K562 (cell line): ENCODE results near the gene SBF1. TPM values are rescaled to one million over a fixed set of nuclear protein-coding genes. Genes with fewer than 3 reads are reported as not detected.

Experiments used
- ATAC-seq: fragments of 200-7000 bp; cut with Tn5 transposase; 3 replicates; pipeline ENCODE4 v1.9.1; 2020; ENCODE audit warnings: moderate library complexity
- BruUV-seq: library from RNA; stranded (reverse); fragments of 400-500 nt; replicated peaks from 2 replicates; lab custom pipeline; 2021; lab: Mats Ljungman, UMichigan
- CTCF ChIA-PET: fragments of 300-600 bp; formaldehyde crosslinking; extraction: SDS; loops from one replicate; lab custom pipeline; 2021; ENCODE audit warnings: low intra/inter-chr PET ratio; lab: Yijun Ruan, JAX
- POLR2A ChIA-PET: fragments of 300-600, 350-650 bp; sonication (Branson Sonifier 250); formaldehyde crosslinking; extraction: SDS; loops from one replicate; lab custom pipeline; 2021; ENCODE audit warnings: antibody characterized with exemption, inconsistent platforms; lab: Yijun Ruan, JAX
- DNase-seq, 4 experiments: peaks; one replicate each; pipeline versions ENCODE4 v3.0.0 to v3.0.0-alpha.2; 2011 to 2018; ENCODE audit warnings: low spot score in 3 of 4, mixed read lengths in 3 of 4; ENCODE audit errors: extremely low read depth in 1 of 4
- FAIRE-seq: peaks from 2 replicates; lab custom pipeline; 2011; peaks lifted over from hg19 to GRCh38; lab: Jason Lieb, UNC
- H2AFZ ChIP-seq: 2 replicates; pipeline ENCODE4 v1.6.0; 2011; ENCODE audit warnings: low read depth, low read length, control low read depth, inconsistent platforms
- H3K27ac ChIP-seq: fragments of 200-600 bp; 3 replicates; pipeline ENCODE4 v1.8.0; 2011; ENCODE audit warnings: low read depth, mild to moderate bottlenecking, control low read depth, inconsistent platforms, low read length, moderate library complexity, mixed read lengths; ENCODE audit errors: extremely low read depth
- H3K27me3 ChIP-seq, 2 experiments: fragments of 300-600 bp in 1 of 2; 2 replicates in 1 of 2; 3 replicates in 1 of 2; pipeline versions ENCODE4 v1.6.0 to v1.8.0; 2011; ENCODE audit warnings: inconsistent platforms in 2 of 2, low read length in 2 of 2, mild to moderate bottlenecking in 1 of 2, mixed read lengths in 1 of 2, moderate library complexity in 1 of 2; ENCODE audit not compliant: control insufficient read depth in 2 of 2, insufficient read depth in 2 of 2
- H3K36me3 ChIP-seq: fragments of 300-600 bp; 3 replicates; pipeline ENCODE4 v1.8.0; 2011; ENCODE audit warnings: mild to moderate bottlenecking, low read length, inconsistent platforms; ENCODE audit not compliant: control insufficient read depth, insufficient read depth
- H3K4me1 ChIP-seq, 2 experiments: fragments of 200-600 bp in 1 of 2; replicated peaks in 1 of 2; 2 replicates in 1 of 2; 3 replicates in 1 of 2; pipeline versions ENCODE4 v1.5.1 to v1.8.0; 2011; ENCODE audit warnings: inconsistent platforms in 2 of 2, low read length in 2 of 2, mild to moderate bottlenecking in 1 of 2, mixed read lengths in 1 of 2, moderate library complexity in 1 of 2; ENCODE audit not compliant: control insufficient read depth in 2 of 2, insufficient read depth in 2 of 2
- H3K4me2 ChIP-seq: 2 replicates; pipeline ENCODE4 v1.6.1; 2011; ENCODE audit warnings: low read length, control low read depth, inconsistent platforms, mixed read lengths; ENCODE audit not compliant: insufficient read depth
- H3K4me3 ChIP-seq: fragments of 200-600 bp; sonication (generic), shearing (Covaris generic); 2 replicates; pipeline ENCODE4 v1.5.1; 2016; ENCODE audit warnings: control low read depth, inconsistent platforms
- H3K79me2 ChIP-seq: fragments of 200-600 bp; 3 replicates; pipeline ENCODE4 v1.8.0; 2011; ENCODE audit warnings: low read length, inconsistent platforms; ENCODE audit not compliant: control insufficient read depth, insufficient read depth
- H3K9ac ChIP-seq, 2 experiments: 2 replicates each; pipeline versions ENCODE4 v1.6.0 to v1.6.1; 2011; ENCODE audit warnings: low read depth in 2 of 2, low read length in 2 of 2, control low read depth in 1 of 2, inconsistent platforms in 1 of 2, mild to moderate bottlenecking in 1 of 2, mixed read lengths in 1 of 2; ENCODE audit not compliant: insufficient read depth in 1 of 2
- H3K9me1 ChIP-seq: one replicate; pipeline ENCODE4 v1.6.0; 2011; ENCODE audit warnings: inconsistent platforms, mild to moderate bottlenecking, low read length, moderate library complexity; ENCODE audit not compliant: control insufficient read depth, insufficient read depth
- H3K9me3 ChIP-seq: replicated peaks from 2 replicates; pipeline ENCODE4 v1.5.1; 2011; ENCODE audit warnings: low read depth, low read length, inconsistent platforms; ENCODE audit not compliant: control insufficient read depth, insufficient read depth
- H4K20me1 ChIP-seq: replicated peaks from 2 replicates; pipeline ENCODE4 v1.6.1; 2011; ENCODE audit warnings: low read length, inconsistent platforms, mixed read lengths; ENCODE audit not compliant: control insufficient read depth, insufficient read depth
- OTX1 ChIP-seq: fragments of 450-650 bp; formaldehyde crosslinking; IDR thresholded peaks from 2 replicates; pipeline ENCODE4 v1.4.0; 2022; ENCODE audit warnings: mild to moderate bottlenecking
- POLR2G ChIP-seq: fragments of 200-400 bp; formaldehyde crosslinking; IDR thresholded peaks from 2 replicates; pipeline ENCODE4 v1.6.1; 2017; ENCODE audit warnings: low read depth, mild to moderate bottlenecking, antibody characterized with exemption, low read length, moderate library complexity
- SIN3A ChIP-seq, 2 experiments: fragments of 150-350 bp in 1 of 2; IDR thresholded peaks; 2 replicates each; pipeline ENCODE4 v1.6.1; 2011 to 2016; ENCODE audit warnings: borderline replicate concordance in 2 of 2, low read depth in 2 of 2, low read length in 2 of 2, mild to moderate bottlenecking in 2 of 2, moderate library complexity in 2 of 2; ENCODE audit not compliant: control insufficient read depth in 1 of 2
- ZBTB1 ChIP-seq: sonication (generic); formaldehyde crosslinking; IDR thresholded peaks from 2 replicates; pipeline ENCODE4 v1.8.1; 2023; ENCODE audit warnings: missing genetic modification reagents, low read depth, mild to moderate bottlenecking, borderline replicate concordance
- WGBS: fragments of 100-300 bp; shearing (Covaris generic); methylation state at CpG from one replicate; pipeline ENCODE4 v1.1.6; 2016; ENCODE audit warnings: low coverage, mixed read lengths; ENCODE audit not compliant: insufficient coverage; ENCODE audit errors: missing lambda C conversion rate; 5-methylcytosine and 5-hydroxymethylcytosine counted together
- in situ Hi-C: fragments of 300-500 bp; cut with MboI; formaldehyde crosslinking; loops from 4 replicates; pipeline ENCODE4 v1.15.0; 2018; ENCODE audit warnings: inconsistent platforms, mixed read lengths
- intact Hi-C: fragments of 100-400 bp; cut with micrococcal nuclease; formaldehyde crosslinking; loops from 2 replicates; pipeline ENCODE4 v1.14.2; 2022
- polyA plus RNA-seq, 8 experiments: library from polyadenylated mRNA; depleted of rRNA in 4 of 8; stranded (reverse) in 5 of 8; unstranded in 3 of 8; fragments of >200 nt; fragmentation: Nextera tagmentation in 2 of 8; fragmentation: Illumina TruSeq in 1 of 8; extraction: Ambion mirVana in 2 of 8; extraction: Trizol in 1 of 8; gene quantifications; 2 replicates each; pipeline versions ENCODE4 v1.2.1 to v1.2.3, GENCODE V29; 2011 to 2014; ENCODE audit warnings: inconsistent platforms in 1 of 8, missing spikeins in 1 of 8
- total RNA-seq, 7 experiments: library from RNA; depleted of rRNA in 6 of 7; stranded (reverse); fragments of >200 nt in 6 of 7; fragmentation: Illumina TruSeq in 2 of 7; extraction: Trizol in 2 of 7; gene quantifications; 2 replicates each; pipeline versions ENCODE4 v1.2.1 to v1.2.3, GENCODE V29; 2011 to 2021; ENCODE audit warnings: low replicate concordance in 1 of 7
- TF ChIP-seq, protein P1 (sequence below): sonication (generic); formaldehyde crosslinking; IDR thresholded peaks from 2 replicates; pipeline ENCODE4 v1.8.1; 2023; ENCODE audit warnings: missing genetic modification reagents, mild to moderate bottlenecking, borderline replicate concordance
- TF ChIP-seq, protein P2 (sequence below): sonication (generic); formaldehyde crosslinking; IDR thresholded peaks from 2 replicates; pipeline ENCODE4 v1.9.0; 2022; ENCODE audit warnings: mild to moderate bottlenecking, missing genetic modification reagents

SBF1 gene
- total and polyA plus RNA-seq, 9 of the 15 experiments (the other 6 are each of a cell fraction or from before 2014, with no cell fraction given): 0.44 to 50.4 (median 11.4) TPM

DNA sequence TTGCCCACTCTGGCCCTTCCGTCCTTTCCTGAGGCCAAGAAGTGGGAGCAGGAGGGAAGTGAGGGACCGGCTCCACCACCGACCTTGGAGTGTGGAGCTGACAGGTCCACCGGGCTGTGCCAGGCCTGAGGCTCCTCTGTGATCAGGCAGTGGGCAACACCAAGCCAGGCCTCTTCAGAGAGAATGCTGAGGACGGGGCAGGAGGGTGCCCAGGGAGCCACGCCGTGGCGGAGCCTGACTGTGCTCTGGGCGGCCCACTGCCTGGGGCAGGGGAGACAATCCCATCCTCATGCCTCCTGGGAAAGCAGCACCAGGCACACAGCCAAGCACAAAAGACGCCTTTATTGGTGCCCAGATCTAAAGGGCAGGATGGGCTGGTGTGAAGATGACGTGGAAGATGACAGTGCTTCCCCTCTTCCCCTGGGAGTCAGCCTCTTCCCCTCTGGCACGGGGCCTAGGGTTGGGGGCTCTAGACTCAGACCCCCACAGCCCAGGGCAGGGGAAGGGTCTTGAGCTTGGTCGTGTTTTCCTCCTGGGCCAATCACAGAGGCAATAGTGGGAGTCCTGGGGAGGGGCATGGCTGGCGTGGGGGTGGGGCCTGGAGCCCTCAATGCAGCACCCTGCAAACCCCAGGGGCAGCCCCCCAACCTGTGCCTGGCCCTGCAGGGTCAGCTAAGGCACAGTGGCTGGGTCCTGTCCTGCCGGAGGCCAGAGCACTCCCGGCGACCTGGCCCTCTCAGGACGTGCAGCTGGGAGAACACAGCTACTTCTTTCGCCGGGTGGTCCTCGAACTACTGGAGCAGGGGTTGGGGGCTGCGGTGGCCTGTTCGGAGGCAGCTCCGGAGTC is 28.0 kb upstream of the SBF1 start:
- Histone ChIP-seq H3K4me2 (no peak overlapping the region), H3K4me3 (no peak overlapping the region), H3K79me2 (peaks cover 11% of the 10 kb centered on the region), H3K9me3 (0 out of 2 replicates have a peak, but pooled peaks cover 1% of the 10 kb centered on the region), H2AFZ (no peak overlapping the region), H3K36me3 (peaks cover 22% of the 10 kb centered on the region; the same call in 1 of the 3 replicates), H3K27ac (no peak overlapping the region), H3K4me1 (peaks cover 1 to 41% of the 10 kb centered on the region in 2 experiments; a peak in 3 of 5 replicates), H3K9ac (no peak overlapping the region), H3K27me3 (no peaks in the 10 kb centered on the region), H4K20me1 (no peaks in the 10 kb centered on the region), H3K9me1 (no peaks in the 10 kb centered on the region)
- ChIA-PET POLR2A (interaction anchor here (1.2 kb wide), 1 partner anchor 33 kb away, joined by 4 read pairs; no protein-coding TSS in a partner anchor), CTCF (no interaction called here)
- TF ChIP-seq OTX1 (CRISPR knock-in tag): no peak
- TF ChIP-seq ZBTB1 (CRISPR knock-in tag): no peak
- no peak for TF ChIP-seq SIN3A (IDR thresholded peaks at IDR 0.05; ENCODE audit: borderline replicate concordance in 2 of 2, control insufficient read depth in 1 of 2, low read depth in 2 of 2, low read length in 2 of 2)
- TF ChIP-seq, protein P1, sequence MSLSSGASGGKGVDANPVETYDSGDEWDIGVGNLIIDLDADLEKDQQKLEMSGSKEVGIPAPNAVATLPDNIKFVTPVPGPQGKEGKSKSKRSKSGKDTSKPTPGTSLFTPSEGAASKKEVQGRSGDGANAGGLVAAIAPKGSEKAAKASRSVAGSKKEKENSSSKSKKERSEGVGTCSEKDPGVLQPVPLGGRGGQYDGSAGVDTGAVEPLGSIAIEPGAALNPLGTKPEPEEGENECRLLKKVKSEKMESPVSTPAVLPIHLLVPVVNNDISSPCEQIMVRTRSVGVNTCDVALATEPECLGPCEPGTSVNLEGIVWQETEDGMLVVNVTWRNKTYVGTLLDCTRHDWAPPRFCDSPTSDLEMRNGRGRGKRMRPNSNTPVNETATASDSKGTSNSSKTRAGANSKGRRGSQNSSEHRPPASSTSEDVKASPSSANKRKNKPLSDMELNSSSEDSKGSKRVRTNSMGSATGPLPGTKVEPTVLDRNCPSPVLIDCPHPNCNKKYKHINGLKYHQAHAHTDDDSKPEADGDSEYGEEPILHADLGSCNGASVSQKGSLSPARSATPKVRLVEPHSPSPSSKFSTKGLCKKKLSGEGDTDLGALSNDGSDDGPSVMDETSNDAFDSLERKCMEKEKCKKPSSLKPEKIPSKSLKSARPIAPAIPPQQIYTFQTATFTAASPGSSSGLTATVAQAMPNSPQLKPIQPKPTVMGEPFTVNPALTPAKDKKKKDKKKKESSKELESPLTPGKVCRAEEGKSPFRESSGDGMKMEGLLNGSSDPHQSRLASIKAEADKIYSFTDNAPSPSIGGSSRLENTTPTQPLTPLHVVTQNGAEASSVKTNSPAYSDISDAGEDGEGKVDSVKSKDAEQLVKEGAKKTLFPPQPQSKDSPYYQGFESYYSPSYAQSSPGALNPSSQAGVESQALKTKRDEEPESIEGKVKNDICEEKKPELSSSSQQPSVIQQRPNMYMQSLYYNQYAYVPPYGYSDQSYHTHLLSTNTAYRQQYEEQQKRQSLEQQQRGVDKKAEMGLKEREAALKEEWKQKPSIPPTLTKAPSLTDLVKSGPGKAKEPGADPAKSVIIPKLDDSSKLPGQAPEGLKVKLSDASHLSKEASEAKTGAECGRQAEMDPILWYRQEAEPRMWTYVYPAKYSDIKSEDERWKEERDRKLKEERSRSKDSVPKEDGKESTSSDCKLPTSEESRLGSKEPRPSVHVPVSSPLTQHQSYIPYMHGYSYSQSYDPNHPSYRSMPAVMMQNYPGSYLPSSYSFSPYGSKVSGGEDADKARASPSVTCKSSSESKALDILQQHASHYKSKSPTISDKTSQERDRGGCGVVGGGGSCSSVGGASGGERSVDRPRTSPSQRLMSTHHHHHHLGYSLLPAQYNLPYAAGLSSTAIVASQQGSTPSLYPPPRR: no peak
- TF ChIP-seq, protein P2, sequence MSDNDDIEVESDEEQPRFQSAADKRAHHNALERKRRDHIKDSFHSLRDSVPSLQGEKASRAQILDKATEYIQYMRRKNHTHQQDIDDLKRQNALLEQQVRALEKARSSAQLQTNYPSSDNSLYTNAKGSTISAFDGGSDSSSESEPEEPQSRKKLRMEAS: no peak
- TF ChIP-seq POLR2G: peak; percentile 17; the same call in 1 of the 2 replicates
- intact Hi-C loops (no loop called here), in situ Hi-C loops (no loop called here)
- WGBS: 90% methylated on average over 8 of the region's 24 CpGs
- DNase-seq (no peak), FAIRE-seq (no peak), ATAC-seq (no peak)
- BruUV-seq: no TSS peak
